Measurements from ENCODE around the gene ARHGAP32.

DNA sequence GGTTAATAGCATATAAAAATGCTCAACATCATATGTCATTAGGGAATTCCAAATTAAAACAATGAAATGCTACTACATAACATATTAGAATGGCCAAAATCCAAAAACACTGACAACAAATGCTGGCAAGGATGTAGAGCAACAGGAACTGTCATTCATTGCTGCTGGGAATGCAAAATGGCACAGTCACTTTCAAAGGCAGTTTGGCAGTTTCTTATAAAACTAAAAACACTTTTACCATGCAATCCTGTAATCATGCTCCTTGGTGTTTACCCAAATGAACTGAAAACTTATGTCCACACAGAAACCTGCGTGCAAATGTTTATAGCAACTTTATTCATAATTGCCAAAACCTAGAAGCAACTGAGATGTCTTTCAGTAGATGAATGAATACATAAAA is 105.1 kb downstream of the ARHGAP32 start:
- TF ChIP-seq EZH2phosphoT487 (IDR thresholded peaks at IDR 0.05; ENCODE audit: insufficient read depth, low read depth): no peak
- TF ChIP-seq EZH2 (IDR thresholded peaks at IDR 0.05; ENCODE audit: insufficient read depth, poor library complexity, severe bottlenecking): no peak
